ENCODE measurements around the gene HDAC4.

HDAC4 gene

GRCh38 chr2:239215136-239215925 lies 185.5 kb downstream of the HDAC4 start:
- no peak for DNase-seq

- DNase-seq, result no peak
These were observed 186.1 kb downstream of the HDAC4 start for GRCh38 chr2:239214725-239215124.

- no peak for DNase-seq
These were observed 187.1 kb downstream of the HDAC4 start for GRCh38 chr2:239213643-239214101.

- DNase-seq, result no peak
These were observed 187.7 kb downstream of the HDAC4 start for GRCh38 chr2:239212929-239213642.

- no peak for DNase-seq
These were observed 188.5 kb downstream of the HDAC4 start for GRCh38 chr2:239212121-239212928.

GRCh38 chr2:239211396-239212094 lies 189.3 kb downstream of the HDAC4 start:
- DNase-seq, result no peak

- DNase-seq, result no peak
These were observed 191.0 kb downstream of the HDAC4 start for GRCh38 chr2:239209783-239210182.

- no peak for DNase-seq
These were observed 192.2 kb downstream of the HDAC4 start for GRCh38 chr2:239208465-239209180.

GRCh38 chr2:239206851-239207250 lies 194.0 kb downstream of the HDAC4 start:
- DNase-seq, result no peak

- no peak for DNase-seq
These were observed 194.8 kb downstream of the HDAC4 start for GRCh38 chr2:239206042-239206441.

- no peak for DNase-seq
These were observed 195.8 kb downstream of the HDAC4 start for GRCh38 chr2:239204876-239205468.

- no peak for DNase-seq
These were observed 196.5 kb downstream of the HDAC4 start for GRCh38 chr2:239204136-239204875.

GRCh38 chr2:239203443-239204135 lies 197.2 kb downstream of the HDAC4 start:
- DNase-seq, result no peak

GRCh38 chr2:239202836-239203235 lies 198.0 kb downstream of the HDAC4 start:
- DNase-seq, result no peak

GRCh38 chr2:239202343-239202742 lies 198.5 kb downstream of the HDAC4 start:
- DNase-seq, result no peak

GRCh38 chr2:239201884-239202283 lies 198.9 kb downstream of the HDAC4 start:
- no peak for DNase-seq

- DNase-seq, result no peak
These were observed 199.3 kb downstream of the HDAC4 start for GRCh38 chr2:239201531-239201876.

- no peak for DNase-seq
These were observed 199.9 kb downstream of the HDAC4 start for GRCh38 chr2:239200646-239201530.

Data from hippocampal formation (tissue), 2 donors.